ENCODE measurements around the gene INO80E. TPM values are rescaled to one million over a fixed set of nuclear protein-coding genes. Genes with fewer than 3 reads are reported as not detected.

INO80E gene
- total RNA-seq, 1 experiment from 2014 or later, result 115 TPM

- no peaks in the 10 kb centered on the region for H3K9me3 ChIP-seq (ENCODE audit: low read depth, low read length, poor library complexity, severe bottlenecking)
- H3K27me3 ChIP-seq (replicated peaks; ENCODE audit: insufficient read depth, low read depth, low read length, poor library complexity), result no peaks in the 10 kb centered on the region
- TF ChIP-seq CTCF (conservative IDR thresholded peaks at IDR 0.05; ENCODE audit: low read depth, low read length), result no peak
- no peak for TF ChIP-seq EZH2 (IDR thresholded peaks at IDR 0.05; ENCODE audit: borderline replicate concordance, low read depth, low read length, poor library complexity, severe bottlenecking)
- peaks cover 17% of the 10 kb centered on the region for H3K36me3 ChIP-seq (ENCODE audit: insufficient read depth, low read length, poor library complexity, severe bottlenecking)
- CTCF ChIA-PET, result no interaction called here
- no peak overlapping the region for H3K27ac ChIP-seq (ENCODE audit: low read depth, low read length, poor library complexity, severe bottlenecking)
- no peak for DNase-seq (ENCODE audit: low spot score)
- H3K4me1 ChIP-seq (ENCODE audit: insufficient read depth, low read length, poor library complexity, severe bottlenecking), result no peaks in the 10 kb centered on the region
- BruUV-seq (replicated peaks), result no TSS peak
- intact Hi-C loops (cut with micrococcal nuclease; ENCODE audit: unreplicated experiment), result no loop called here
- no peak overlapping the region for H3K4me3 ChIP-seq (ENCODE audit: low read depth, low read length, poor library complexity, severe bottlenecking)
- POLR2A ChIA-PET (ENCODE audit: low non-redundant PET), result interaction anchor here (0.6 kb wide), 1 partner anchor 102 kb away, joined by 3 read pairs; the partner anchor contains the start of gene ASPHD1
Measured at GRCh38 chr16:30002614-30003346, 6.7 kb downstream of the INO80E start.

- Histone ChIP-seq H3K4me1 (ENCODE audit: insufficient read depth, low read length, poor library complexity, severe bottlenecking) (no peaks in the 10 kb centered on the region), H3K36me3 (ENCODE audit: insufficient read depth, low read length, poor library complexity, severe bottlenecking) (peaks cover 11% of the 10 kb centered on the region), H3K9me3 (ENCODE audit: low read depth, low read length, poor library complexity, severe bottlenecking) (no peaks in the 10 kb centered on the region), H3K27me3 (replicated peaks; ENCODE audit: insufficient read depth, low read depth, low read length, poor library complexity) (no peaks in the 10 kb centered on the region), H3K27ac (ENCODE audit: low read depth, low read length, poor library complexity, severe bottlenecking) (no peak overlapping the region), H3K4me3 (ENCODE audit: low read depth, low read length, poor library complexity, severe bottlenecking) (no peak overlapping the region)
- intact Hi-C loops (cut with micrococcal nuclease; ENCODE audit: unreplicated experiment), result no loop called here
- TF ChIP-seq CTCF (conservative IDR thresholded peaks at IDR 0.05; ENCODE audit: low read depth, low read length), result no peak
- TF ChIP-seq EZH2 (IDR thresholded peaks at IDR 0.05; ENCODE audit: borderline replicate concordance, low read depth, low read length, poor library complexity, severe bottlenecking), result no peak
- CTCF ChIA-PET, result no interaction called here
- no peak for DNase-seq (ENCODE audit: low spot score)
- BruUV-seq (replicated peaks), result no TSS peak
- POLR2A ChIA-PET (ENCODE audit: low non-redundant PET), result interaction anchor here (0.6 kb wide), 1 partner anchor 70 kb away, joined by 6 read pairs; no protein-coding TSS in a partner anchor
Measured at GRCh38 chr16:30003670-30004423, 7.8 kb downstream of the INO80E start.

GRCh38 chr16:30004424-30004776 lies 8.4 kb downstream of the INO80E start:
- Histone ChIP-seq H3K27me3 (replicated peaks; ENCODE audit: insufficient read depth, low read depth, low read length, poor library complexity) (no peaks in the 10 kb centered on the region), H3K4me3 (ENCODE audit: low read depth, low read length, poor library complexity, severe bottlenecking) (no peak overlapping the region), H3K36me3 (ENCODE audit: insufficient read depth, low read length, poor library complexity, severe bottlenecking) (peaks cover 11% of the 10 kb centered on the region), H3K9me3 (ENCODE audit: low read depth, low read length, poor library complexity, severe bottlenecking) (no peaks in the 10 kb centered on the region), H3K27ac (ENCODE audit: low read depth, low read length, poor library complexity, severe bottlenecking) (no peak overlapping the region), H3K4me1 (ENCODE audit: insufficient read depth, low read length, poor library complexity, severe bottlenecking) (no peaks in the 10 kb centered on the region)
- POLR2A ChIA-PET (ENCODE audit: low non-redundant PET), result interaction anchor here (0.6 kb wide), 1 partner anchor 70 kb away, joined by 6 read pairs; no protein-coding TSS in a partner anchor
- no TSS peak for BruUV-seq (replicated peaks)
- CTCF ChIA-PET, result no interaction called here
- TF ChIP-seq EZH2 (IDR thresholded peaks at IDR 0.05; ENCODE audit: borderline replicate concordance, low read depth, low read length, poor library complexity, severe bottlenecking) (no peak), CTCF (conservative IDR thresholded peaks at IDR 0.05; ENCODE audit: low read depth, low read length) (no peak)
- DNase-seq (ENCODE audit: low spot score), result no peak
- intact Hi-C loops (cut with micrococcal nuclease; ENCODE audit: unreplicated experiment), result no loop called here
